Measurements from ENCODE around the gene FKBP10.
A peak's percentile ranks its signal among the peaks of the same experiment; 100 is the strongest.

The FKBP10 gene

DNA sequence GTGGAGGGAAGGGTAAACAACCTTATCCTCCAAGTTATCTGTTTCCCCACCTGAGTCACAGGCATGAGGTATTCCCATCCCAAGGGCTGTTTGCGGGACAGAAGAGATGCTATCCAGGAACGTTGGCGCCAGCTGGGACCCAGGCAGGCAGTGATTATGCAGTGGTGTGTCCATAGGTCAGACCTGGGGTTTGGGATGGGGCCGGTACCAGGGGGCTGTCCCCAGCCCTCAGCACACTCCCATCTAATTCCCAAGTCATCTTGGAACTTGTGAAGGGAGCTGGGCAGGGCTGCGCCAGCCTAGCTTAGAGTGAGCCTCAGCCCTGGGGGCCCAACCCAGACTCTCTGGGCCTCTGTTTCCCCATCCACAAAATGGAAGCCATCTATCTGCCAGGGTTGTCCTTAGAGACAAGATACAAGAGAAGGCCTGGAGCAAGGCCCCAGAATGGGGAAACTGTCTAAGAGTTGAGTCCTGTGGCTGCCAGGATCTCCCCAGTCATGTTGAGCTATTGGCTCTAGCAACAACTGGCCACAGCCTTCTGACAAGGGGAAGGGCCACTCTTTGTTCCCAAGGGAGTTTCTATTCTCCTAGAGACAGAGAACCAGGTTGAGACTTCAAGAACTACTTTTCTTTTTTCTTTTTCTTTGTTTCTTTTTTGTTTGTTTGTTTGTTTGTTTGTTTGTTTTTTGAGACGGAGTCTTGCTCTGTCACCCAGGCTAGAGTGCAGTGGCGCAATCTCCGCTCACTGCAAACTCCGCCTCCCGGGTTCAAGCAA, 16.5 kb upstream of the FKBP10 start:
- TF ChIP-seq SNAI2 (CRISPR knock-in tag; IDR thresholded peaks at IDR 0.05) = no peak
- TF ChIP-seq ESRRG (CRISPR knock-in tag; IDR thresholded peaks at IDR 0.05) = no peak
- TF ChIP-seq, protein P1, sequence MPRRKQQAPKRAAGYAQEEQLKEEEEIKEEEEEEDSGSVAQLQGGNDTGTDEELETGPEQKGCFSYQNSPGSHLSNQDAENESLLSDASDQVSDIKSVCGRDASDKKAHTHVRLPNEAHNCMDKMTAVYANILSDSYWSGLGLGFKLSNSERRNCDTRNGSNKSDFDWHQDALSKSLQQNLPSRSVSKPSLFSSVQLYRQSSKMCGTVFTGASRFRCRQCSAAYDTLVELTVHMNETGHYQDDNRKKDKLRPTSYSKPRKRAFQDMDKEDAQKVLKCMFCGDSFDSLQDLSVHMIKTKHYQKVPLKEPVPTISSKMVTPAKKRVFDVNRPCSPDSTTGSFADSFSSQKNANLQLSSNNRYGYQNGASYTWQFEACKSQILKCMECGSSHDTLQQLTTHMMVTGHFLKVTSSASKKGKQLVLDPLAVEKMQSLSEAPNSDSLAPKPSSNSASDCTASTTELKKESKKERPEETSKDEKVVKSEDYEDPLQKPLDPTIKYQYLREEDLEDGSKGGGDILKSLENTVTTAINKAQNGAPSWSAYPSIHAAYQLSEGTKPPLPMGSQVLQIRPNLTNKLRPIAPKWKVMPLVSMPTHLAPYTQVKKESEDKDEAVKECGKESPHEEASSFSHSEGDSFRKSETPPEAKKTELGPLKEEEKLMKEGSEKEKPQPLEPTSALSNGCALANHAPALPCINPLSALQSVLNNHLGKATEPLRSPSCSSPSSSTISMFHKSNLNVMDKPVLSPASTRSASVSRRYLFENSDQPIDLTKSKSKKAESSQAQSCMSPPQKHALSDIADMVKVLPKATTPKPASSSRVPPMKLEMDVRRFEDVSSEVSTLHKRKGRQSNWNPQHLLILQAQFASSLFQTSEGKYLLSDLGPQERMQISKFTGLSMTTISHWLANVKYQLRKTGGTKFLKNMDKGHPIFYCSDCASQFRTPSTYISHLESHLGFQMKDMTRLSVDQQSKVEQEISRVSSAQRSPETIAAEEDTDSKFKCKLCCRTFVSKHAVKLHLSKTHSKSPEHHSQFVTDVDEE (CRISPR knock-in tag; IDR thresholded peaks at IDR 0.05) = no peak
- TF ChIP-seq, protein P2, sequence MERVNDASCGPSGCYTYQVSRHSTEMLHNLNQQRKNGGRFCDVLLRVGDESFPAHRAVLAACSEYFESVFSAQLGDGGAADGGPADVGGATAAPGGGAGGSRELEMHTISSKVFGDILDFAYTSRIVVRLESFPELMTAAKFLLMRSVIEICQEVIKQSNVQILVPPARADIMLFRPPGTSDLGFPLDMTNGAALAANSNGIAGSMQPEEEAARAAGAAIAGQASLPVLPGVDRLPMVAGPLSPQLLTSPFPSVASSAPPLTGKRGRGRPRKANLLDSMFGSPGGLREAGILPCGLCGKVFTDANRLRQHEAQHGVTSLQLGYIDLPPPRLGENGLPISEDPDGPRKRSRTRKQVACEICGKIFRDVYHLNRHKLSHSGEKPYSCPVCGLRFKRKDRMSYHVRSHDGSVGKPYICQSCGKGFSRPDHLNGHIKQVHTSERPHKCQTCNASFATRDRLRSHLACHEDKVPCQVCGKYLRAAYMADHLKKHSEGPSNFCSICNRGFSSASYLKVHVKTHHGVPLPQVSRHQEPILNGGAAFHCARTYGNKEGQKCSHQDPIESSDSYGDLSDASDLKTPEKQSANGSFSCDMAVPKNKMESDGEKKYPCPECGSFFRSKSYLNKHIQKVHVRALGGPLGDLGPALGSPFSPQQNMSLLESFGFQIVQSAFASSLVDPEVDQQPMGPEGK (CRISPR knock-in tag; IDR thresholded peaks at IDR 0.05; ENCODE audit: borderline replicate concordance) = no peak
- TF ChIP-seq ZC3H10 (CRISPR knock-in tag; IDR thresholded peaks at IDR 0.05) = no peak
- TF ChIP-seq, protein P3, sequence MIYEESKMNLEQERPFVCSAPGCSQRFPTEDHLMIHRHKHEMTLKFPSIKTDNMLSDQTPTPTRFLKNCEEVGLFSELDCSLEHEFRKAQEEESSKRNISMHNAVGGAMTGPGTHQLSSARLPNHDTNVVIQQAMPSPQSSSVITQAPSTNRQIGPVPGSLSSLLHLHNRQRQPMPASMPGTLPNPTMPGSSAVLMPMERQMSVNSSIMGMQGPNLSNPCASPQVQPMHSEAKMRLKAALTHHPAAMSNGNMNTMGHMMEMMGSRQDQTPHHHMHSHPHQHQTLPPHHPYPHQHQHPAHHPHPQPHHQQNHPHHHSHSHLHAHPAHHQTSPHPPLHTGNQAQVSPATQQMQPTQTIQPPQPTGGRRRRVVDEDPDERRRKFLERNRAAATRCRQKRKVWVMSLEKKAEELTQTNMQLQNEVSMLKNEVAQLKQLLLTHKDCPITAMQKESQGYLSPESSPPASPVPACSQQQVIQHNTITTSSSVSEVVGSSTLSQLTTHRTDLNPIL (CRISPR knock-in tag; IDR thresholded peaks at IDR 0.05; ENCODE audit: low read depth) = no peak

DNA sequence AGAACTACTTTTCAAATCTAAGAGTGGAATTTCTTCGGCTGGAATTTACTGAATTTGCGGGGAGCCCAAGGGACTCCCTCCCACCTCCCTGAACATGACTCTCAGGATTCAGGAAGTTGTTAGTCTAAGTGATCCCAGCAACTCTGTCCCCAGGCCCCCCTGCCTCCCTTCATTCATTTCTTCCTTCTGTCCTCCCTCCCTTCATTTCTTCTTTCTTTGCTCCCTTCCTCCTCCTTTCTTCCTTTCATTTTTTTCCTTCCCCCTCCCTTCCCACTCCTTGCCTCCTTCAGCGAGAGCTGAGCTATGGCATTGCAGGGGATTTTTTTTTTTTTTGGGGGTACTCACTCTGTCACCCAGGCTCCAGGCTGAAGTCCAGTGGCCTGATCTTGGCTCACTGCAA, 15.4 kb upstream of the FKBP10 start:
- ATAC-seq = no peak

More for the DNA sequence above, 16.5 kb upstream of the FKBP10 start:
- ATAC-seq = no peak

DNA sequence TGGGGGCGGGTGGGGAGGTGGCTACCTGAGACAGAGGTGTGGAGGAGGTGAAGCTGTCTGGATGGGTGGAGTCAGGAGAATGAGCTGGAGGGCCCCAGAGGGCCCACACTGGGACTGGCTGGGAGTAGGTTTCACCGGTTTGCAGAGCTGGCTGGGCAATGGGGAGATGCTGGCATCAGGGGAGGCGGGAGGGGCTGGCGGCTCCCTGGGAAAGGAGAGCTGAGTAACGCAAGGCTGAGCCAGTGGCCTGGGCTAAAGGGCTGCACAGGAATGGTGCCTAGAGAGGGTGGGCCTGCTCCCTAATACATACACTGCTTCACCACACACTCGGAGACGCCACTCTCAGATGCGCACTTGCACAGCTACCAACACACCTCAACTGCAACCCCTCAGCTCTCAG, 13.4 kb upstream of the FKBP10 start:
- ATAC-seq = no peak
- TF ChIP-seq, protein P3 (CRISPR knock-in tag; IDR thresholded peaks at IDR 0.05; ENCODE audit: low read depth) = no peak
- no peak for TF ChIP-seq TOX (CRISPR knock-in tag; IDR thresholded peaks at IDR 0.05; ENCODE audit: borderline replicate concordance)
- TF ChIP-seq CSDC2 (CRISPR knock-in tag; IDR thresholded peaks at IDR 0.05) = no peak

More for the DNA sequence above, 15.4 kb upstream of the FKBP10 start:
- TF ChIP-seq, protein P4, sequence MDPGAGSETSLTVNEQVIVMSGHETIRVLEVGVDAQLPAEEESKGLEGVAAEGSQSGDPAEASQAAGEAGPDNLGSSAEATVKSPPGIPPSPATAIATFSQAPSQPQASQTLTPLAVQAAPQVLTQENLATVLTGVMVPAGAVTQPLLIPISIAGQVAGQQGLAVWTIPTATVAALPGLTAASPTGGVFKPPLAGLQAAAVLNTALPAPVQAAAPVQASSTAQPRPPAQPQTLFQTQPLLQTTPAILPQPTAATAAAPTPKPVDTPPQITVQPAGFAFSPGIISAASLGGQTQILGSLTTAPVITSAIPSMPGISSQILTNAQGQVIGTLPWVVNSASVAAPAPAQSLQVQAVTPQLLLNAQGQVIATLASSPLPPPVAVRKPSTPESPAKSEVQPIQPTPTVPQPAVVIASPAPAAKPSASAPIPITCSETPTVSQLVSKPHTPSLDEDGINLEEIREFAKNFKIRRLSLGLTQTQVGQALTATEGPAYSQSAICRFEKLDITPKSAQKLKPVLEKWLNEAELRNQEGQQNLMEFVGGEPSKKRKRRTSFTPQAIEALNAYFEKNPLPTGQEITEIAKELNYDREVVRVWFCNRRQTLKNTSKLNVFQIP (CRISPR knock-in tag; IDR thresholded peaks at IDR 0.05; ENCODE audit: borderline replicate concordance, low read depth) = no peak
- TF ChIP-seq OSR1 (CRISPR knock-in tag; IDR thresholded peaks at IDR 0.05) (no peak), ZNF70 (CRISPR knock-in tag; IDR thresholded peaks at IDR 0.05) (no peak), CSDC2 (CRISPR knock-in tag; IDR thresholded peaks at IDR 0.05) (no peak), BACH2 (CRISPR knock-in tag; IDR thresholded peaks at IDR 0.05; ENCODE audit: borderline replicate concordance) (no peak), RARB (CRISPR knock-in tag; IDR thresholded peaks at IDR 0.05) (no peak), ESRRG (CRISPR knock-in tag; IDR thresholded peaks at IDR 0.05) (no peak), GLIS3 (CRISPR knock-in tag; IDR thresholded peaks at IDR 0.05) (no peak)

DNA sequence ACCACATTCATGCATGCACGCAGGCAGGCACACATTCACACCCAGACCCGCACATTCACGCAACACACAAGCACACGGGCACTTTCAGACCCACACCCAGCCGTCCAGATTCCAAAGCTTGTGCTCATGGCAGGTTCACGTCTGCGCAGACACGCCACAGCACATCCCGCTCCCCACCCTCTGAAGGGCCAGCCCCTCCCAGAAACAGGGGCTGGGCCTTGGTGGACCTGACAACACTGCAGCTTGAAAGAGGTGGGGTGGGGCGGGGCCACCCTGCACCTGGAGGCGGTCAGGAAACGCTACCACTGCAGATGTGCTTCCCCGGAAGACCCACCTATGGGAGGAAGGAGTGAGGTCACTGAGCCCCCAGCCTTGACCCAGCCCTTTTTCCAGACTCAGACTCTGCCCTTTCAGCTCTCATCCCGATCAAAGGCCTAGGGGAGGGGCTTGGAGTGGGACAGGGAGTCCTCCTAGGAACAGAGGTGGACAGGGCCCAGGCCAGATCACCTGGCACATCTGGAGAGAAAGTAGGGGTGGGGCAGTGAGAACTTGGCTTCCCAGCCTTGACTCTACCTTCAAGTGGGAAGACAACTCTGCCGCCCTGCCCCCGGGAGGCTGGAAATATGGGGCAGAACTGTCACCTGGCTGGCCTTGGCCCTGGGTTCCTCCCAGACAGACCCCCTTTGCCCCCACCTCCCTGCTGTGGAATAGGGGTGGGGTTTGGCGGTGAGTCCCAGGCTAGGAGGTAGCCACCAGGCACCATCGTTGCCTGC, 12.0 kb upstream of the FKBP10 start:
- peak; percentile 18 for ATAC-seq
- TF ChIP-seq ZNF8 (CRISPR knock-in tag; IDR thresholded peaks at IDR 0.05) = no peak
- TF ChIP-seq ZFP30 (CRISPR knock-in tag; IDR thresholded peaks at IDR 0.05) = no peak
- TF ChIP-seq ARNTL (CRISPR knock-in tag; IDR thresholded peaks at IDR 0.05; ENCODE audit: borderline replicate concordance, low read depth) = no peak
